OCI-LY1 (cell line): ENCODE results near the gene TLE6.

Source experiments
- H2AFZ ChIP-seq: fragments of 200-600 bp; sonication (generic), shearing (Covaris generic); 2 replicates; pipeline ENCODE4 v1.6.0; 2014; ENCODE audit warnings: antibody characterized with exemption, mild to moderate bottlenecking, low read length
- H3F3A ChIP-seq: fragments of 200-600 bp; sonication (generic), shearing (Covaris generic); 2 replicates; pipeline ENCODE4 v1.6.0; 2014; ENCODE audit warnings: mild to moderate bottlenecking, antibody characterized with exemption, low read length, moderate library complexity; ENCODE audit not compliant: insufficient read depth
- H3K27ac ChIP-seq: fragments of 200-600 bp; sonication (generic); 2 replicates; pipeline ENCODE4 v1.5.1; 2014; ENCODE audit warnings: low read length, mixed run types, mild to moderate bottlenecking, low read depth; ENCODE audit not compliant: poor library complexity, severe bottlenecking
- H3K27me3 ChIP-seq: fragments of 200-600 bp; sonication (generic); 2 replicates; pipeline ENCODE4 v1.6.0; 2014; ENCODE audit warnings: antibody characterized with exemption, mild to moderate bottlenecking, low read length, moderate library complexity; ENCODE audit not compliant: insufficient read depth
- H3K36me3 ChIP-seq: fragments of 200-600 bp; sonication (generic); 2 replicates; pipeline ENCODE4 v1.6.1; 2014; ENCODE audit warnings: mild to moderate bottlenecking, antibody characterized with exemption, low read length, moderate library complexity, mixed read lengths; ENCODE audit not compliant: insufficient read depth
- H3K4me1 ChIP-seq: fragments of 200-600 bp; sonication (generic); 2 replicates; pipeline ENCODE4 v1.5.1; 2014; ENCODE audit warnings: mild to moderate bottlenecking, low read length, moderate library complexity; ENCODE audit not compliant: insufficient read depth, severe bottlenecking
- H3K4me2 ChIP-seq: fragments of 200-600 bp; sonication (generic), shearing (Covaris generic); 2 replicates; pipeline ENCODE4 v1.6.1; 2014; ENCODE audit warnings: low read length
- H3K4me3 ChIP-seq: fragments of 200-600 bp; sonication (generic); 2 replicates; pipeline ENCODE4 v1.5.1; 2014; ENCODE audit warnings: low read length, low read depth, mild to moderate bottlenecking, mixed read lengths; ENCODE audit not compliant: poor library complexity, severe bottlenecking
- H3K79me2 ChIP-seq: fragments of 200-600 bp; shearing (Covaris generic); 2 replicates; pipeline ENCODE4 v1.6.1; 2016; ENCODE audit warnings: mixed run types, low read length, mixed read lengths; ENCODE audit not compliant: insufficient read depth
- H3K9ac ChIP-seq: fragments of 200-600 bp; sonication (generic), shearing (Covaris generic); 2 replicates; pipeline ENCODE4 v1.6.1; 2014; ENCODE audit warnings: mild to moderate bottlenecking, low read length, mixed read lengths
- H3K9me2 ChIP-seq: fragments of 200-600 bp; sonication (generic), shearing (Covaris generic); 2 replicates; pipeline ENCODE4 v1.6.1; 2014; ENCODE audit warnings: low read depth, mild to moderate bottlenecking, low read length, mixed read lengths
- H3K9me3 ChIP-seq: fragments of 200-600 bp; shearing (Covaris generic); 2 replicates; pipeline ENCODE4 v1.6.1; 2014; ENCODE audit warnings: low read length, mixed read lengths
- H4K20me1 ChIP-seq: fragments of 200-600 bp; sonication (generic), shearing (Covaris generic); 2 replicates; pipeline ENCODE4 v1.6.0; 2016; ENCODE audit warnings: mild to moderate bottlenecking, low read length; ENCODE audit not compliant: insufficient read depth
- EZH2 ChIP-seq: fragments of 200-600 bp; sonication (generic), shearing (Covaris generic); IDR thresholded peaks from 2 replicates; pipeline ENCODE4 v1.8.0; 2017; ENCODE audit warnings: borderline replicate concordance, mixed run types, mild to moderate bottlenecking, antibody characterized with exemption, low read length, moderate library complexity, mixed read lengths
- TF ChIP-seq, protein P1 (sequence below): fragments of 200-600 bp; sonication (generic), shearing (Covaris generic); IDR thresholded peaks from 2 replicates; pipeline ENCODE4 v1.5.1; 2017; ENCODE audit warnings: mild to moderate bottlenecking, antibody characterized with exemption, low read length, moderate library complexity, mixed read lengths

Gene TLE6

DNA sequence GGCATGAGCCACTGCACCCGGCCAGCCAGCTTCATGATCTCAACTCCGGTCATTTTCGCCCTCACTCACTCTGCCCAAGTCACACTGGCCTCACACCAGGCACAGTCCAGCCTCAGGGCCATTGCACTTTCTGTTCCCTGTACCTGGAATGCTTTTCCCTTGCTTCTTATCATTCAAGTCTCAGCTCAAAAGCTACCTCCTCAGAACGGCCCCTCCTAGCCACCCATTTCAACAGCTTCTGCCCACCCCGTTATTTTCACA is 54.2 kb downstream of the TLE6 start:
- no peaks in the 10 kb centered on the region for H3F3A ChIP-seq
- no peaks in the 10 kb centered on the region for H3K36me3 ChIP-seq
- H3K27me3 ChIP-seq = peaks cover 27% of the 10 kb centered on the region
- H3K4me2 ChIP-seq = no peak overlapping the region
- no peak for TF ChIP-seq EZH2
- TF ChIP-seq, protein P1, sequence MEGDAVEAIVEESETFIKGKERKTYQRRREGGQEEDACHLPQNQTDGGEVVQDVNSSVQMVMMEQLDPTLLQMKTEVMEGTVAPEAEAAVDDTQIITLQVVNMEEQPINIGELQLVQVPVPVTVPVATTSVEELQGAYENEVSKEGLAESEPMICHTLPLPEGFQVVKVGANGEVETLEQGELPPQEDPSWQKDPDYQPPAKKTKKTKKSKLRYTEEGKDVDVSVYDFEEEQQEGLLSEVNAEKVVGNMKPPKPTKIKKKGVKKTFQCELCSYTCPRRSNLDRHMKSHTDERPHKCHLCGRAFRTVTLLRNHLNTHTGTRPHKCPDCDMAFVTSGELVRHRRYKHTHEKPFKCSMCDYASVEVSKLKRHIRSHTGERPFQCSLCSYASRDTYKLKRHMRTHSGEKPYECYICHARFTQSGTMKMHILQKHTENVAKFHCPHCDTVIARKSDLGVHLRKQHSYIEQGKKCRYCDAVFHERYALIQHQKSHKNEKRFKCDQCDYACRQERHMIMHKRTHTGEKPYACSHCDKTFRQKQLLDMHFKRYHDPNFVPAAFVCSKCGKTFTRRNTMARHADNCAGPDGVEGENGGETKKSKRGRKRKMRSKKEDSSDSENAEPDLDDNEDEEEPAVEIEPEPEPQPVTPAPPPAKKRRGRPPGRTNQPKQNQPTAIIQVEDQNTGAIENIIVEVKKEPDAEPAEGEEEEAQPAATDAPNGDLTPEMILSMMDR = no peak
- no peak overlapping the region for H3K4me3 ChIP-seq
- no peak overlapping the region for H3K27ac ChIP-seq
- no peaks in the 10 kb centered on the region for H3K9me3 ChIP-seq
- no peaks in the 10 kb centered on the region for H3K9me2 ChIP-seq
- H3K4me1 ChIP-seq = peaks cover 15% of the 10 kb centered on the region
- H3K79me2 ChIP-seq = no peaks in the 10 kb centered on the region
- no peaks in the 10 kb centered on the region for H4K20me1 ChIP-seq
- H3K9ac ChIP-seq = no peak overlapping the region
- no peak overlapping the region for H2AFZ ChIP-seq

DNA sequence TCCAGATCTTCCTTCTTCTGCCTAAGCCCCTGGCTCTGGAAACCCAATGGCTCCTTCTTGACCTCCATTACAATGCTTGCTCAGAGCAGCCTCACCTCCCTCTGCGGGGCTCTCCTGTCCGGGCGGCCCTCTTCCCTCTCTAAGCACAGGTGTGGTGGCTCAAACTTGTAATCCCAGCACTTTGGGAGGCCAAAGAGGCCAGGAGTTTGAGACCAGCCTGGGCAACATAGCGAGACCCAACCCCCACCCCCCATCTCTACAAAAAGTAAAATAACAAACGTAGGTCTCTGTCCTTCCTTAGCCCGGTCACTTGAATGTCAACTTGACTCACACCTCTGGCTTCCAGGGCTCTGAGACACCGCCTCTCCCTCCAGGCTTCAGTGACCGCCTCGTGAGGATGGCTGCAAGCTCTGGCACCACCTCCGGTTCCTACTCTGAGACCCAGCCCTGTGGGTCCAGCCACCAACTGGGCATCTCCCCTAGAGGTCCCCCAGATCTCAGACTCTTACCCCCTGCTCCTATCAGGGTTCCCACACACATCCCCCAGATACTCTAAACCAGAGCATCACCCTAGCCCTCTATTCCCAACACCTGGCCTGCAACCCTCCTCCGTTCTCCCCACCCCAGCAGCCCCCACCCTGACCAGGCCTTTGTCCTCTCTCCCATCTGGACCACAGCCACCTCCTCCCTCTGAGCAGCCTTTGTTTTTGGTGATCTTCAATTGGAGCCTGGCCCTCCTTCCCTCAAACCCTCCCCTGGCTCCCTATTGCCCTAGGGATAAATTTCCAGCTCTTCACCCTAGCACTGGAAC is 56.4 kb downstream of the TLE6 start:
- Histone ChIP-seq H3K9me3 (no peaks in the 10 kb centered on the region), H2AFZ (no peak overlapping the region), H3K4me1 (peaks cover 15% of the 10 kb centered on the region), H3K9me2 (no peaks in the 10 kb centered on the region), H3K36me3 (no peaks in the 10 kb centered on the region), H3K9ac (no peak overlapping the region), H3K79me2 (no peaks in the 10 kb centered on the region), H3F3A (no peaks in the 10 kb centered on the region), H3K4me3 (no peak overlapping the region), H3K27me3 (peaks cover 23% of the 10 kb centered on the region), H3K27ac (no peak overlapping the region), H4K20me1 (no peaks in the 10 kb centered on the region), H3K4me2 (no peak overlapping the region)
- TF ChIP-seq, protein P1 = no peak
- no peak for TF ChIP-seq EZH2

DNA sequence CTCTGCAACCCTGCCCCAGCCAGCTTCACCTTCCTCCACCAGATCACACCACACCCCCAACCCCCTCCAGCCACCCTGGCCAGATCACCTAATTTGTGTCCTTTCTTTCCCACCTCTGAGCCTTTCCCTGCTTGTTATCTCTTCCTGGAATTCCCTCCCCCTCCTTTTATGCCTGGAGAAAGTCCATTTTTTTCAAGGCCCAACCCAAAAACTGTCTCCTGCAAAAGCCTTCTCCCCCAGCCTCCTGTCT is 57.0 kb downstream of the TLE6 start:
- Histone ChIP-seq H3K4me3 (no peak overlapping the region), H2AFZ (no peak overlapping the region), H3F3A (no peaks in the 10 kb centered on the region), H3K9ac (no peak overlapping the region), H3K9me2 (no peaks in the 10 kb centered on the region), H3K27me3 (peaks cover 27% of the 10 kb centered on the region), H3K9me3 (no peaks in the 10 kb centered on the region), H3K4me1 (peaks cover 15% of the 10 kb centered on the region), H3K4me2 (no peak overlapping the region), H4K20me1 (no peaks in the 10 kb centered on the region), H3K79me2 (no peaks in the 10 kb centered on the region), H3K27ac (no peak overlapping the region), H3K36me3 (no peaks in the 10 kb centered on the region)
- no peak for TF ChIP-seq EZH2
- TF ChIP-seq, protein P1 = no peak
